K562 (cell line): ENCODE measurements around the gene CHMP4B. TPM values are rescaled to one million over a fixed set of nuclear protein-coding genes. Genes with fewer than 3 reads are reported as not detected.

Experiments
- C11orf30 ChIP-seq: fragments of 450-650 bp; IDR thresholded peaks from 2 replicates; pipeline ENCODE4 v1.6.1; 2016; ENCODE audit warnings: low read depth, mild to moderate bottlenecking
- CCNT2 ChIP-seq: IDR thresholded peaks from 2 replicates; pipeline ENCODE4 v1.6.1; 2011; ENCODE audit warnings: borderline replicate concordance, low read depth, mild to moderate bottlenecking, moderate library complexity, mixed read lengths, low read length; ENCODE audit not compliant: insufficient read length; ENCODE audit errors: extremely low read depth
- KLF1 ChIP-seq: fragments of 450-650 bp; IDR thresholded peaks from 2 replicates; pipeline ENCODE4 v1.6.1; 2016; ENCODE audit warnings: missing genetic modification characterization, missing compliant biosample characterization
- LCOR ChIP-seq: sonication (generic); formaldehyde crosslinking; IDR thresholded peaks from 2 replicates; pipeline ENCODE4 v1.8.0; 2022; ENCODE audit warnings: mild to moderate bottlenecking, missing genetic modification reagents
- NR0B1 ChIP-seq: fragments of 450-650 bp; IDR thresholded peaks from one replicate; pipeline ENCODE4 v1.6.1; 2018; ENCODE audit warnings: mild to moderate bottlenecking, moderate library complexity; ENCODE audit not compliant: partially characterized antibody
- RAD21 ChIP-seq, 2 experiments: fragments of 250-450 bp in 1 of 2; fragments of 450-650 bp in 1 of 2; sonication (Bioruptor Pico) in 1 of 2; formaldehyde crosslinking in 1 of 2; IDR thresholded peaks in 1 of 2; conservative IDR thresholded peaks in 1 of 2; 2 replicates each; pipeline versions ENCODE4 v1.4.0 to v1.8.0; 2020 to 2022; ENCODE audit warnings: mild to moderate bottlenecking in 2 of 2, moderate library complexity in 1 of 2
- REST ChIP-seq, 2 experiments: fragments of 450-650 bp; formaldehyde crosslinking in 1 of 2; IDR thresholded peaks; 2 replicates each; pipeline versions ENCODE4 v1.4.0 to v1.6.1; 2014 to 2020; ENCODE audit warnings: mild to moderate bottlenecking in 2 of 2, borderline replicate concordance in 1 of 2, low read depth in 1 of 2
- RREB1 ChIP-seq: fragments of 250-450 bp; sonication (Bioruptor Pico); IDR thresholded peaks from 2 replicates; pipeline ENCODE4 v1.4.0; 2020
- ZNF217 ChIP-seq: sonication (generic); formaldehyde crosslinking; IDR thresholded peaks from 2 replicates; pipeline ENCODE4 v1.8.0; 2022; ENCODE audit warnings: mild to moderate bottlenecking, missing genetic modification reagents
- ZNF445 ChIP-seq: fragments of 250-450 bp; sonication (Bioruptor Pico); IDR thresholded peaks from 2 replicates; pipeline ENCODE4 v1.4.0; 2020; ENCODE audit warnings: low read depth, mild to moderate bottlenecking, moderate library complexity
- polyA plus RNA-seq, 8 experiments: library from polyadenylated mRNA; depleted of rRNA in 4 of 8; stranded (reverse) in 5 of 8; unstranded in 3 of 8; fragments of >200 nt; fragmentation: Nextera tagmentation in 2 of 8; fragmentation: Illumina TruSeq in 1 of 8; extraction: Ambion mirVana in 2 of 8; extraction: Trizol in 1 of 8; gene quantifications; 2 replicates each; pipeline versions ENCODE4 v1.2.1 to v1.2.3, GENCODE V29; 2011 to 2014; ENCODE audit warnings: inconsistent platforms in 1 of 8, missing spikeins in 1 of 8
- total RNA-seq, 7 experiments: library from RNA; depleted of rRNA in 6 of 7; stranded (reverse); fragments of >200 nt in 6 of 7; fragmentation: Illumina TruSeq in 2 of 7; extraction: Trizol in 2 of 7; gene quantifications; 2 replicates each; pipeline versions ENCODE4 v1.2.1 to v1.2.3, GENCODE V29; 2011 to 2021; ENCODE audit warnings: low replicate concordance in 1 of 7

The CHMP4B gene
- total and polyA plus RNA-seq, 9 of the 15 experiments (the other 6 are each of a cell fraction or from before 2014, with no cell fraction given) = 1.8 to 64.7 (median 31.8) TPM

GRCh38 chr20:33862709-33863403, 51.7 kb downstream of the CHMP4B start (continued):
- TF ChIP-seq CCNT2 (peak; percentile 15), KLF1 (no peak), REST (IDR thresholded peaks at IDR 0.05; ENCODE audit: borderline replicate concordance) (peak; percentile 25; the same call in 1 of the 2 replicates), REST (CRISPR knock-in tag; IDR thresholded peaks at IDR 0.05; ENCODE audit: low read depth) (no peak), RREB1 (CRISPR knock-in tag) (no peak), NR0B1 (no peak), C11orf30 (no peak), LCOR (CRISPR knock-in tag) (no peak), ZNF217 (CRISPR knock-in tag) (no peak), ZNF445 (CRISPR knock-in tag) (no peak), RAD21 (CRISPR knock-in tag; conservative IDR thresholded peaks at IDR 0.05 in 1 of 2, IDR thresholded peaks at IDR 0.05 in 1 of 2) (peak; percentile 43 to 69; a peak in 3 of 4 replicates)
